HCT116 (cell line): ENCODE results near the gene MICALL1. TPM values are rescaled to one million over a fixed set of nuclear protein-coding genes. Genes with fewer than 3 reads are reported as not detected.

Experiments used
- ATAC-seq: fragments of 200-7000 bp; cut with Tn5 transposase; 2 replicates; pipeline ENCODE4 v1.9.1; 2020; ENCODE audit warnings: mild to moderate bottlenecking, moderate library complexity
- BruUV-seq: library from RNA; stranded (reverse); fragments of 400-500 nt; replicated peaks from 2 replicates; lab custom pipeline; 2021; lab: Mats Ljungman, UMichigan
- CTCF ChIA-PET: fragments of 300-600 bp; sonication (Branson Sonifier 250); formaldehyde crosslinking; loops from one replicate; lab custom pipeline; 2021; ENCODE audit warnings: antibody characterized with exemption; lab: Charles Lee
- POLR2A ChIA-PET: fragments of 300-600, 350-600 bp; sonication (Branson Sonifier 250); formaldehyde crosslinking; loops from one replicate; lab custom pipeline; 2021; ENCODE audit warnings: antibody characterized with exemption; lab: Charles Lee
- RAD21 ChIA-PET, 2 experiments: fragments of 300-600 bp; sonication (Branson Sonifier 250); formaldehyde crosslinking; loops; one replicate each; lab custom pipeline; 2023; ENCODE audit warnings: low total read pairs in 2 of 2; ENCODE audit not compliant: uncharacterized antibody in 2 of 2, unreplicated experiment in 2 of 2, low non-redundant PET in 1 of 2; lab: Charles Lee
- DNase-seq: peaks from one replicate; pipeline ENCODE4 v3.0.0-alpha.2; 2010; ENCODE audit warnings: low read depth, low spot score
- H2AFZ ChIP-seq: fragments of 200-600 bp; shearing (Covaris generic), sonication (generic); 2 replicates; pipeline ENCODE4 v1.6.1; 2017; ENCODE audit warnings: low read depth, mixed run types, mixed read lengths, antibody characterized with exemption, low read length; ENCODE audit not compliant: poor library complexity, severe bottlenecking
- H3K27ac ChIP-seq: 2 replicates; pipeline ENCODE4 v1.5.1; 2012; ENCODE audit warnings: low read depth, low read length
- H3K27me3 ChIP-seq: fragments of 200-600 bp; sonication (generic); 2 replicates; pipeline ENCODE4 v1.6.1; 2016; ENCODE audit warnings: mixed run types, low read length, mixed read lengths; ENCODE audit not compliant: insufficient read depth
- H3K36me3 ChIP-seq, 2 experiments: fragments of 200-500 bp in 1 of 2; fragments of 200-600 bp in 1 of 2; sonication (Bioruptor generic) in 1 of 2; sonication (generic) in 1 of 2; 2 replicates each; pipeline versions ENCODE4 v1.5.1 to v1.6.1; 2014 to 2016; ENCODE audit warnings: low read length in 2 of 2, inconsistent platforms in 1 of 2, mixed read lengths in 1 of 2, mixed run types in 1 of 2; ENCODE audit not compliant: insufficient read depth in 2 of 2, control insufficient read depth in 1 of 2
- H3K4me1 ChIP-seq, 2 experiments: fragments of 200-600 bp in 1 of 2; sonication (generic) in 1 of 2; 2 replicates each; pipeline versions ENCODE4 v1.5.1 to v1.6.1; 2012 to 2017; ENCODE audit warnings: low read length in 2 of 2, inconsistent platforms in 1 of 2, mild to moderate bottlenecking in 1 of 2, mixed read lengths in 1 of 2, mixed run types in 1 of 2, moderate library complexity in 1 of 2; ENCODE audit not compliant: insufficient read depth in 2 of 2, control insufficient read depth in 1 of 2
- H3K4me2 ChIP-seq: fragments of 200-600 bp; sonication (generic); 2 replicates; pipeline ENCODE4 v1.6.1; 2017; ENCODE audit warnings: mixed run types, low read length, mixed read lengths
- H3K4me3 ChIP-seq, 2 experiments: fragments of 200-600 bp in 1 of 2; sonication (generic) in 1 of 2; replicated peaks in 1 of 2; 2 replicates each; pipeline ENCODE4 v1.5.1; 2011 to 2016; ENCODE audit warnings: low read length in 2 of 2, control low read depth in 1 of 2, low read depth in 1 of 2, mild to moderate bottlenecking in 1 of 2, mixed read lengths in 1 of 2, mixed run types in 1 of 2
- H3K79me2 ChIP-seq: fragments of 200-600 bp; sonication (generic); 2 replicates; pipeline ENCODE4 v1.6.1; 2017; ENCODE audit warnings: mild to moderate bottlenecking, mixed run types, low read length, moderate library complexity, mixed read lengths; ENCODE audit not compliant: insufficient read depth
- H3K9ac ChIP-seq: fragments of 200-600 bp; sonication (generic); 2 replicates; pipeline ENCODE4 v1.6.1; 2016; ENCODE audit warnings: low read length, mixed read lengths
- H3K9me2 ChIP-seq: fragments of 200-600 bp; sonication (generic), shearing (Covaris generic); 2 replicates; pipeline ENCODE4 v1.6.1; 2017; ENCODE audit warnings: mixed run types, mild to moderate bottlenecking, moderate library complexity; ENCODE audit not compliant: insufficient read depth
- H3K9me3 ChIP-seq, 2 experiments: fragments of 200-500 bp in 1 of 2; fragments of 200-600 bp in 1 of 2; sonication (Bioruptor generic) in 1 of 2; sonication (generic) in 1 of 2; 2 replicates each; pipeline ENCODE4 v1.6.1; 2014 to 2017; ENCODE audit warnings: low read length in 2 of 2, mixed read lengths in 2 of 2, inconsistent platforms in 1 of 2, low read depth in 1 of 2, mild to moderate bottlenecking in 1 of 2, mixed run types in 1 of 2, moderate library complexity in 1 of 2; ENCODE audit not compliant: control insufficient read depth in 1 of 2, insufficient read depth in 1 of 2
- H4K20me1 ChIP-seq: fragments of 200-600 bp; sonication (generic), shearing (Covaris generic); 2 replicates; pipeline ENCODE4 v1.6.1; 2017; ENCODE audit warnings: mixed run types, mild to moderate bottlenecking, moderate library complexity; ENCODE audit not compliant: insufficient read depth
- ATF3 ChIP-seq: IDR thresholded peaks from 2 replicates; pipeline ENCODE4 v1.6.1; 2012
- CBX3 ChIP-seq: IDR thresholded peaks from 2 replicates; pipeline ENCODE4 v1.6.1; 2012; ENCODE audit warnings: low read depth
- CEBPB ChIP-seq: IDR thresholded peaks from 2 replicates; pipeline ENCODE4 v1.6.1; 2012; ENCODE audit warnings: low read depth
- EGR1 ChIP-seq: IDR thresholded peaks from 2 replicates; pipeline ENCODE4 v1.6.1; 2012; ENCODE audit warnings: low read depth
- ELF1 ChIP-seq: IDR thresholded peaks from 2 replicates; pipeline ENCODE4 v1.6.1; 2012; ENCODE audit warnings: low read depth, borderline replicate concordance
- EZH2 ChIP-seq: fragments of 200-600 bp; sonication (generic); IDR thresholded peaks from 2 replicates; pipeline ENCODE4 v1.6.1; 2017; ENCODE audit warnings: antibody characterized with exemption, mixed run types
- EZH2phosphoT487 ChIP-seq: fragments of 200-600 bp; IDR thresholded peaks from 2 replicates; pipeline ENCODE4 v1.6.1; 2018; ENCODE audit warnings: antibody characterized with exemption, borderline replicate concordance
- FOSL1 ChIP-seq: IDR thresholded peaks from 2 replicates; pipeline ENCODE4 v1.6.1; 2012; ENCODE audit warnings: low read depth
- MAX ChIP-seq: IDR thresholded peaks from 2 replicates; pipeline ENCODE4 v1.6.1; 2012
- POLR2A ChIP-seq: IDR thresholded peaks from 2 replicates; pipeline ENCODE4 v1.7.0; 2011; ENCODE audit warnings: borderline replicate concordance; ENCODE audit not compliant: insufficient read depth, insufficient read length; ENCODE audit errors: extremely low read depth
- POLR2AphosphoS5 ChIP-seq: IDR thresholded peaks from 2 replicates; pipeline ENCODE4 v1.6.1; 2011; ENCODE audit warnings: mild to moderate bottlenecking, low read depth, low read length, moderate library complexity
- RAD21 ChIP-seq: IDR thresholded peaks from 2 replicates; pipeline ENCODE4 v1.6.1; 2012; ENCODE audit warnings: low read depth, mild to moderate bottlenecking
- REST ChIP-seq: IDR thresholded peaks from 2 replicates; pipeline ENCODE4 v1.6.1; 2012; ENCODE audit warnings: low read depth
- SIN3A ChIP-seq: IDR thresholded peaks from 2 replicates; pipeline ENCODE4 v1.6.1; 2012; ENCODE audit warnings: low read depth
- SP1 ChIP-seq: IDR thresholded peaks from 2 replicates; pipeline ENCODE4 v1.6.1; 2012; ENCODE audit warnings: low read depth
- SRF ChIP-seq: IDR thresholded peaks from 2 replicates; pipeline ENCODE4 v1.6.1; 2012; ENCODE audit warnings: low read depth
- TCF7L2 ChIP-seq: IDR thresholded peaks from 2 replicates; pipeline ENCODE4 v1.7.0; 2011; ENCODE audit warnings: borderline replicate concordance, inconsistent platforms; ENCODE audit not compliant: insufficient read depth, insufficient read length; ENCODE audit errors: extremely low read depth
- YY1 ChIP-seq: IDR thresholded peaks from 2 replicates; pipeline ENCODE4 v1.6.1; 2011; ENCODE audit warnings: low read length, low read depth, moderate library complexity, mild to moderate bottlenecking; ENCODE audit not compliant: insufficient replicate concordance; ENCODE audit errors: extremely low read depth
- ZBTB33 ChIP-seq: IDR thresholded peaks from 2 replicates; pipeline ENCODE4 v1.6.1; 2011; ENCODE audit warnings: mild to moderate bottlenecking, low read length, moderate library complexity; ENCODE audit not compliant: insufficient replicate concordance; ENCODE audit errors: extremely low read depth
- ZNF274 ChIP-seq: fragments of 200-500 bp; sonication (Bioruptor generic); IDR thresholded peaks from 2 replicates; pipeline ENCODE4 v1.6.1; 2014; ENCODE audit warnings: mild to moderate bottlenecking, low read depth, low read length, inconsistent platforms
- intact Hi-C: fragments of 100-400 bp; cut with micrococcal nuclease; formaldehyde crosslinking; loops from 2 replicates; pipeline ENCODE4 v1.10.0; 2022
- total RNA-seq: library from RNA; stranded (reverse); gene quantifications from one replicate; pipeline ENCODE4 v1.2.1, GENCODE V29; 2021; ENCODE audit not compliant: unreplicated experiment

MICALL1 gene
- total RNA-seq, 1 experiment from 2014 or later: 35.2 TPM

DNA sequence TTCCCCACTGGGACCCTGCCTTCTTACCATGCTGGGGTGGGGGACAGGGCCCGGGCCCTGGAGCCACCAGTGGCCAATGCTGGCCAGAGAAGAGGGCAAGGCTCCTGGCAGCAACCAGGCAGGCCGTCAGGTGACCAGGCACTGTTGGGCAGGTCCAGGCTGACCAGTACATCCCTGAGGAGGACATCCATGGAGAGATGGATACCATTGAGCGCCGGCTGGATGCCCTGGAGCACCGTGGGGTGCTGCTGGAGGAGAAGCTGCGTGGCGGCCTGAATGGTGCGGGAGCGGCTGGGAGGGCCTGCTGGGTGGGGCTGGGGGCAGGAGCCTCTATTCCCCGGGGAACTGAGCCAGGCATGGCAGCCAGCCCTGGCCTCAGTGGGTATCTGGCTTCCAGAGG is 26.3 kb downstream of the MICALL1 start:
- TF ChIP-seq POLR2AphosphoS5 (no peak), FOSL1 (no peak), CBX3 (no peak), TCF7L2 (no peak), ZNF274 (no peak), EGR1 (no peak), REST (no peak), MAX (no peak), SIN3A (no peak), ZBTB33 (no peak), CEBPB (no peak), RAD21 (no peak), SRF (no peak), EZH2 (no peak), EZH2phosphoT487 (no peak), ELF1 (no peak), YY1 (no peak), ATF3 (no peak), SP1 (no peak), POLR2A (no peak)
- intact Hi-C loops: loop anchor here (10.0 kb wide), 1 partner anchor 48 kb away; no protein-coding TSS in a partner anchor

More for the DNA sequence above, 26.3 kb downstream of the MICALL1 start:
- DNase-seq: no peak
- H3K4me2 ChIP-seq: no peak overlapping the region
- no peak overlapping the region for H3K27ac ChIP-seq
- ATAC-seq: no peak
- no TSS peak for BruUV-seq
- H3K9me2 ChIP-seq: no peaks in the 10 kb centered on the region
- no peaks in the 10 kb centered on the region for H4K20me1 ChIP-seq
- H2AFZ ChIP-seq: no peak overlapping the region
- no peak overlapping the region for H3K4me3 ChIP-seq
- no peaks in the 10 kb centered on the region for H3K79me2 ChIP-seq
- RAD21 ChIA-PET: no interaction called here
- no peaks in the 10 kb centered on the region for H3K27me3 ChIP-seq
- peaks cover 13 to 18% of the 10 kb centered on the region in 2 experiments for H3K4me1 ChIP-seq
- no peak overlapping the region for H3K9ac ChIP-seq
- peaks cover 8 to 11% of the 10 kb centered on the region in 2 experiments; a peak in 2 of 4 replicates for H3K36me3 ChIP-seq
- POLR2A ChIA-PET: no interaction called here
- H3K9me3 ChIP-seq: no peaks in the 10 kb centered on the region
- CTCF ChIA-PET: interaction anchor here (2.2 kb wide), 1 partner anchor 69 kb away, joined by 6 read pairs; no protein-coding TSS in a partner anchor
